ENCODE data around the gene MAP6.

DNA sequence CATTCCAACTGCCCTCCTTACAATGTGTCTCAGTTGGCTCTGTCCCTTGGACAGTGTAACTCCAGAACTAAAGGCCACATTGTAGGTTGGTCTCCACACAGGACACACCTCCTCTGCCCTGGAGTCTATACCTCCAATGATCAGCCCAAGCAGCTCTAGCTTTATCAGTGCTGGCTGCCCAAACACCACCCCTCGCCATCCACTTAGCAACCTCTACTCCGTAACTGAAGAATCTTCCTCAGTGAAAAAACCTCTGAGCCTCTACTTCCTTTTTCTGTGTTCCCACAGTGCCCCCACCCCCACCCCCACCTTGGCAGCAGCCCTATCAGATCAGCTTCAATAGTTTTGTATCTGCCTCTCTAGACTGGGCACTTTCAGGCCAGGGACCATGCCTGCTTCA is 73.4 kb downstream of the MAP6 start:
- TF ChIP-seq CTCF (IDR thresholded peaks at IDR 0.05) (no peak), POLR2A (IDR thresholded peaks at IDR 0.05) (no peak)

Measured in right lobe of liver (tissue), 4 donors.